ENCODE measurements around the gene MON1B.

- no peak for TF ChIP-seq POLR2AphosphoS5 (IDR thresholded peaks at IDR 0.05; ENCODE audit: low read depth, low read length)
- no peak for TF ChIP-seq POLR2A (IDR thresholded peaks at IDR 0.05; ENCODE audit: low read depth, low read length)
- TF ChIP-seq TAF1 (IDR thresholded peaks at IDR 0.05; ENCODE audit: borderline replicate concordance, low read depth, low read length), result no peak
These were observed 15.5 kb downstream of the MON1B start for GRCh38 chr16:77206533-77206932.
